HL-60 (cell line): Measurements from ENCODE around the gene C1QC.

Experiments
- CTCF ChIP-seq: IDR thresholded peaks from one replicate; pipeline ENCODE4 v1.5.1; 2011; ENCODE audit warnings: low read length, control low read depth, inconsistent platforms; ENCODE audit not compliant: insufficient read depth
- GABPA ChIP-seq: IDR thresholded peaks from 2 replicates; pipeline ENCODE4 v1.6.1; 2012; ENCODE audit warnings: low read depth
- POLR2AphosphoS5 ChIP-seq: IDR thresholded peaks from 2 replicates; pipeline ENCODE4 v1.6.1; 2012; ENCODE audit warnings: low read depth
- SPI1 ChIP-seq: IDR thresholded peaks from 2 replicates; pipeline ENCODE4 v1.6.1; 2012; ENCODE audit warnings: low read depth, mild to moderate bottlenecking, borderline replicate concordance
- TF ChIP-seq, protein P1 (sequence below): IDR thresholded peaks from 2 replicates; pipeline ENCODE4 v1.6.1; 2012; ENCODE audit warnings: low read depth; ENCODE audit not compliant: insufficient replicate concordance

- no peak for TF ChIP-seq CTCF
- TF ChIP-seq, protein P1, sequence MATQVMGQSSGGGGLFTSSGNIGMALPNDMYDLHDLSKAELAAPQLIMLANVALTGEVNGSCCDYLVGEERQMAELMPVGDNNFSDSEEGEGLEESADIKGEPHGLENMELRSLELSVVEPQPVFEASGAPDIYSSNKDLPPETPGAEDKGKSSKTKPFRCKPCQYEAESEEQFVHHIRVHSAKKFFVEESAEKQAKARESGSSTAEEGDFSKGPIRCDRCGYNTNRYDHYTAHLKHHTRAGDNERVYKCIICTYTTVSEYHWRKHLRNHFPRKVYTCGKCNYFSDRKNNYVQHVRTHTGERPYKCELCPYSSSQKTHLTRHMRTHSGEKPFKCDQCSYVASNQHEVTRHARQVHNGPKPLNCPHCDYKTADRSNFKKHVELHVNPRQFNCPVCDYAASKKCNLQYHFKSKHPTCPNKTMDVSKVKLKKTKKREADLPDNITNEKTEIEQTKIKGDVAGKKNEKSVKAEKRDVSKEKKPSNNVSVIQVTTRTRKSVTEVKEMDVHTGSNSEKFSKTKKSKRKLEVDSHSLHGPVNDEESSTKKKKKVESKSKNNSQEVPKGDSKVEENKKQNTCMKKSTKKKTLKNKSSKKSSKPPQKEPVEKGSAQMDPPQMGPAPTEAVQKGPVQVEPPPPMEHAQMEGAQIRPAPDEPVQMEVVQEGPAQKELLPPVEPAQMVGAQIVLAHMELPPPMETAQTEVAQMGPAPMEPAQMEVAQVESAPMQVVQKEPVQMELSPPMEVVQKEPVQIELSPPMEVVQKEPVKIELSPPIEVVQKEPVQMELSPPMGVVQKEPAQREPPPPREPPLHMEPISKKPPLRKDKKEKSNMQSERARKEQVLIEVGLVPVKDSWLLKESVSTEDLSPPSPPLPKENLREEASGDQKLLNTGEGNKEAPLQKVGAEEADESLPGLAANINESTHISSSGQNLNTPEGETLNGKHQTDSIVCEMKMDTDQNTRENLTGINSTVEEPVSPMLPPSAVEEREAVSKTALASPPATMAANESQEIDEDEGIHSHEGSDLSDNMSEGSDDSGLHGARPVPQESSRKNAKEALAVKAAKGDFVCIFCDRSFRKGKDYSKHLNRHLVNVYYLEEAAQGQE = no peak
- no peak for TF ChIP-seq POLR2AphosphoS5
- no peak for TF ChIP-seq GABPA
- TF ChIP-seq SPI1 = no peak
These were observed 33.6 kb downstream of the C1QC start for GRCh38 chr1:22676916-22677583.
